Testis (tissue), 3 donors: ENCODE results near the gene GRIK1. TPM values are rescaled to one million over a fixed set of nuclear protein-coding genes. Genes with fewer than 3 reads are reported as not detected.

ENCODE experiments used
- DNase-seq: peaks from one replicate; pipeline ENCODE4 v3.0.0-alpha.2; 2019
- H3K27ac ChIP-seq, 2 donors: fragments of 200-600 bp; sonication (generic); one replicate each; pipeline ENCODE4 v1.5.1; 2019
- H3K27me3 ChIP-seq: fragments of 200-600 bp; sonication (generic); one replicate; pipeline ENCODE4 v1.5.1; 2019
- H3K36me3 ChIP-seq: fragments of 200-600 bp; sonication (generic); one replicate; pipeline ENCODE4 v1.5.1; 2017; ENCODE audit warnings: low read depth; ENCODE audit errors: missing control alignments
- H3K4me1 ChIP-seq: fragments of 200-600 bp; sonication (generic); one replicate; pipeline ENCODE4 v1.5.1; 2019
- H3K4me3 ChIP-seq, 2 donors: fragments of 200-600 bp; sonication (generic); one replicate each; pipeline ENCODE4 v1.5.1; 2017 to 2019
- H3K9me3 ChIP-seq: fragments of 200-600 bp; sonication (generic); one replicate; pipeline ENCODE4 v1.5.1; 2017
- CTCF ChIP-seq, 3 experiments: fragments of 450-650 bp in 2 of 3; fragments of 200-600 bp in 1 of 3; sonication (generic) in 1 of 3; IDR thresholded peaks; one replicate each; pipeline ENCODE4 v1.5.1; 2016 to 2019; ENCODE audit warnings: antibody characterized with exemption in 3 of 3, mild to moderate bottlenecking in 2 of 3, moderate library complexity in 1 of 3
- POLR2A ChIP-seq: fragments of 450-650 bp; IDR thresholded peaks from one replicate; pipeline ENCODE4 v1.6.1; 2017; ENCODE audit warnings: antibody characterized with exemption, mild to moderate bottlenecking, moderate library complexity
- WGBS, 2 donors: methylation state at CpG; one replicate each; pipeline ENCODE4 v1.1.5; 2018; 5-methylcytosine and 5-hydroxymethylcytosine counted together
- intact Hi-C: fragments of 100-400 bp; cut with DNase I; formaldehyde crosslinking; loops from one replicate; pipeline ENCODE4 v1.15.1; 2023; ENCODE audit warnings: low total_unique reads
- polyA plus RNA-seq: library from polyadenylated mRNA; stranded (reverse); fragments of 350-450 nt; fragmentation: Illumina TruSeq; extraction: RNeasy Lipid Tissue Mini Kit (QIAGEN cat#74804); gene quantifications from one replicate; pipeline ENCODE4 v1.2.3, GENCODE V29; 2014; ENCODE audit warnings: low read depth, low replicate concordance; ENCODE audit not compliant: insufficient read depth
- total RNA-seq, 2 donors: library from RNA; depleted of rRNA; stranded (reverse); fragments of >200 nt; gene quantifications; one replicate each; pipeline ENCODE4 v1.2.3, GENCODE V29; 2016

The GRIK1 gene
- total and polyA plus RNA-seq, 3 donors from 2014 or later = 0.08 to 0.25 (median 0.20) TPM

- Histone ChIP-seq H3K4me1 (no peaks in the 10 kb centered on the region), H3K9me3 (no peaks in the 10 kb centered on the region), H3K36me3 (no peaks in the 10 kb centered on the region), H3K4me3 (no peak overlapping the region), H3K27ac (no peak overlapping the region), H3K27me3 (no peaks in the 10 kb centered on the region)
- TF ChIP-seq CTCF (IDR thresholded peaks at IDR 0.05) = no peak
- no peak for TF ChIP-seq POLR2A
- WGBS, 2 donors = 88 to 93% methylated on average over 4 of the region's 4 CpGs
- DNase-seq = no peak
- intact Hi-C loops = no loop called here
Observed at GRCh38 chr21:29677326-29677725, 262.5 kb downstream of the GRIK1 start.

DNA sequence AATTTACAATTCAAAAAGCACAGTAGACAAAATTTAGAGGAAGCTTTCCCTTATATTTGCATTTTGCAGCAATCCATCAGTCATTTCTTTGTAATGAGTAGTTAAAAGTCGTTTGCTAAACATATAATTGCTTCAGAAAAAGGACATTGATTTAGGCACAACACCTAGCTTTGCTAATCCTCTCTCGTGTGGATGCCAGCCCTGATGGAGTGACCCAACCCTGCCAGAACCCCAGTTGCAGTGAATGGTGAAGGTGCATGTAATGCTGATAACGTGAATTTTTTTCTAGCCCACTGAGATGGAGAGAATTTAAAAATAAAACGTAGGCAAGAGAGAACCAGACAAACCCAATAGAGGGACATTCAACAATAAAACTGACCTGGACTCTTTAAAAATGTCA lies 263.4 kb downstream of the GRIK1 start:
- intact Hi-C loops = no loop called here
- Histone ChIP-seq H3K27ac (no peak overlapping the region), H3K27me3 (no peaks in the 10 kb centered on the region), H3K36me3 (no peaks in the 10 kb centered on the region), H3K4me3 (no peak overlapping the region), H3K9me3 (no peaks in the 10 kb centered on the region), H3K4me1 (no peaks in the 10 kb centered on the region)
- TF ChIP-seq CTCF (IDR thresholded peaks at IDR 0.05) = no peak
- TF ChIP-seq POLR2A = no peak
- no peak for DNase-seq
- WGBS, 2 donors = 71 to 73% methylated on average over 4 of the region's 4 CpGs

GRCh38 chr21:29675451-29675850 lies 264.3 kb downstream of the GRIK1 start:
- H3K4me1 ChIP-seq = no peaks in the 10 kb centered on the region
- intact Hi-C loops = no loop called here
- TF ChIP-seq CTCF (IDR thresholded peaks at IDR 0.05) (no peak), POLR2A (no peak)
- 64 to 77% methylated on average over 1 of the region's 1 CpG for WGBS, 2 donors
- no peaks in the 10 kb centered on the region for H3K9me3 ChIP-seq
- no peak overlapping the region for H3K4me3 ChIP-seq
- no peak overlapping the region for H3K27ac ChIP-seq
- no peaks in the 10 kb centered on the region for H3K36me3 ChIP-seq
- H3K27me3 ChIP-seq = no peaks in the 10 kb centered on the region
- no peak for DNase-seq

DNA sequence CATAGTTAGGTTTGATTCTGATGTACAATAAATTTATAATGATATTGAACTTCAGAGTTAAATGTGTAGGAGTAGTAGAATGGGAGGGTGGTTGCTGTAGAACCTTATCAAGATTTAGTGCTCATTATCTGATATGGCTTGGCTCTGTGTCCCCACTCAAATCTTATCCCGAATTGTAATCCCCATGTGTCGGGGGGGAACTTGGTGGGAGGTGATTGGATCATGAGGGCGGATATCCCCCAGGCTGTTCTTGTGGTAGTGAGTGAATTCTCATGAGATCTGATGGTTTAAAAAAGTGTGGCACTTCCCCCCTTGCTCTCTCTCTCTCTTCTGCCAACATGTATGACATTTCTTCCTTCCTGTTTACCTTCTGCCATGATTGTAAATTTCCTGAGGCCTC lies 265.5 kb downstream of the GRIK1 start:
- DNase-seq = no peak
- no peak overlapping the region for H3K27ac ChIP-seq
- no peak for TF ChIP-seq CTCF (IDR thresholded peaks at IDR 0.05)
- TF ChIP-seq POLR2A = no peak
- no peak overlapping the region for H3K4me3 ChIP-seq
- intact Hi-C loops = no loop called here
- H3K36me3 ChIP-seq = no peaks in the 10 kb centered on the region
- no peaks in the 10 kb centered on the region for H3K27me3 ChIP-seq
- 67 to 90% methylated on average over 3 of the region's 3 CpGs for WGBS, 2 donors
- H3K4me1 ChIP-seq = no peaks in the 10 kb centered on the region
- H3K9me3 ChIP-seq = no peaks in the 10 kb centered on the region

GRCh38 chr21:29673096-29673610 lies 266.6 kb downstream of the GRIK1 start:
- no peak overlapping the region for H3K4me3 ChIP-seq
- no peak for TF ChIP-seq CTCF (IDR thresholded peaks at IDR 0.05)
- no peak for TF ChIP-seq POLR2A
- no peaks in the 10 kb centered on the region for H3K9me3 ChIP-seq
- no peak for DNase-seq
- intact Hi-C loops = no loop called here
- H3K27me3 ChIP-seq = no peaks in the 10 kb centered on the region
- H3K27ac ChIP-seq = no peak overlapping the region
- no peaks in the 10 kb centered on the region for H3K36me3 ChIP-seq
- no peaks in the 10 kb centered on the region for H3K4me1 ChIP-seq
- WGBS, 2 donors = 79 to 82% methylated on average over 6 of the region's 6 CpGs
